Measurements from ENCODE around the gene FAM124B. TPM values are rescaled to one million over a fixed set of nuclear protein-coding genes. Genes with fewer than 3 reads are reported as not detected.

Gene FAM124B
- total and polyA plus RNA-seq, 3 donors from 2014 or later: 0.37 to 0.80 (median 0.39) TPM

- intact Hi-C loops (cut with DNase I; ENCODE audit: low total_unique reads): no loop called here
- Histone ChIP-seq H3K9me3 (no peaks in the 10 kb centered on the region), H3K4me1 (no peaks in the 10 kb centered on the region), H3K4me3 (no peak overlapping the region), H3K27ac (no peak overlapping the region), H3K36me3 (ENCODE audit: low read depth, missing control alignments) (no peaks in the 10 kb centered on the region), H3K27me3 (no peaks in the 10 kb centered on the region)
- no peak for TF ChIP-seq POLR2A (IDR thresholded peaks at IDR 0.05)
- WGBS, 2 donors: 92 to 100% methylated on average over 1 of the region's 1 CpG
- DNase-seq: no peak
Observed at GRCh38 chr2:224350703-224351102, 51.2 kb downstream of the FAM124B start.

- intact Hi-C loops (cut with DNase I; ENCODE audit: low total_unique reads): no loop called here
- Histone ChIP-seq H3K27ac (no peak overlapping the region), H3K27me3 (no peaks in the 10 kb centered on the region), H3K36me3 (ENCODE audit: low read depth, missing control alignments) (no peaks in the 10 kb centered on the region), H3K9me3 (no peaks in the 10 kb centered on the region), H3K4me3 (no peak overlapping the region), H3K4me1 (no peaks in the 10 kb centered on the region)
- DNase-seq: no peak
- TF ChIP-seq POLR2A (IDR thresholded peaks at IDR 0.05) (no peak), CTCF (IDR thresholded peaks at IDR 0.05) (no peak)
Observed at GRCh38 chr2:224349396-224349795, 52.5 kb downstream of the FAM124B start.

- H3K4me3 ChIP-seq: no peak overlapping the region
Observed at GRCh38 chr2:224347176-224348051, 54.5 kb downstream of the FAM124B start.

DNA sequence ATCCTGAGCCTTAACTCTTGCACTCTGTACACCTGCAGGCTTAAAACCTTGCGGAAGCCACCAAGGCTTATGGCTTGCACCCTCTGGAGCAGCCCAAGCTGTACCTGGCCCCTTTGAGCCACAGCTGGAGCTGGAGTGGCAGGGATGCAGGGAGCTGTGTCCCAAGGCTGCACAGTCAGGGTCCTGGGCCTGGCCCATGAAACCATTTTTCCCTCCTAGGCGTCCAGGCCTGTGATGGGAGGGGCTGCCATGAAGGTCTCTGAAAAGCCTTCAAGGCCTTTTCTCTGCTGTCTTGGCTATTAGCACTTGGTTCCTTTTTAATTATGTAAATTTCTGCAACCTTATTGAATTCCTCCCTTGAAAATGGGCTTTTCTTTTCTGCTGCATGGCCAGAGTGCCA, 56.4 kb downstream of the FAM124B start:
- intact Hi-C loops (cut with DNase I; ENCODE audit: low total_unique reads): no loop called here
- H3K36me3 ChIP-seq (ENCODE audit: low read depth, missing control alignments): no peaks in the 10 kb centered on the region
- no peak for DNase-seq
- WGBS, 2 donors: 87 to 88% methylated on average over 2 of the region's 2 CpGs
- no peak overlapping the region for H3K4me3 ChIP-seq
- no peaks in the 10 kb centered on the region for H3K27me3 ChIP-seq
- no peaks in the 10 kb centered on the region for H3K9me3 ChIP-seq
- H3K4me1 ChIP-seq: no peaks in the 10 kb centered on the region
- no peak for TF ChIP-seq POLR2A (IDR thresholded peaks at IDR 0.05)
- TF ChIP-seq CTCF (IDR thresholded peaks at IDR 0.05): no peak
- H3K27ac ChIP-seq: no peak overlapping the region

More at GRCh38 chr2:224347176-224348051, 54.5 kb downstream of the FAM124B start:
- intact Hi-C loops (cut with DNase I; ENCODE audit: low total_unique reads): no loop called here
- no peak for DNase-seq
- Histone ChIP-seq H3K9me3 (no peaks in the 10 kb centered on the region), H3K36me3 (ENCODE audit: low read depth, missing control alignments) (no peaks in the 10 kb centered on the region), H3K27ac (no peak overlapping the region), H3K4me1 (no peaks in the 10 kb centered on the region), H3K27me3 (no peaks in the 10 kb centered on the region)
- TF ChIP-seq POLR2A (IDR thresholded peaks at IDR 0.05) (no peak), CTCF (IDR thresholded peaks at IDR 0.05) (no peak)
- 94 to 95% methylated on average over 4 of the region's 4 CpGs for WGBS, 2 donors

GRCh38 chr2:224343226-224343625, 58.7 kb downstream of the FAM124B start:
- H3K4me1 ChIP-seq: no peaks in the 10 kb centered on the region
- H3K27ac ChIP-seq: no peak overlapping the region
- intact Hi-C loops (cut with DNase I; ENCODE audit: low total_unique reads): no loop called here
- no peaks in the 10 kb centered on the region for H3K36me3 ChIP-seq (ENCODE audit: low read depth, missing control alignments)
- no peak overlapping the region for H3K4me3 ChIP-seq
- H3K27me3 ChIP-seq: no peaks in the 10 kb centered on the region
- TF ChIP-seq CTCF (IDR thresholded peaks at IDR 0.05): no peak
- WGBS, 2 donors: 77 to 78% methylated on average over 4 of the region's 4 CpGs
- H3K9me3 ChIP-seq: no peaks in the 10 kb centered on the region
- no peak for DNase-seq

All from testis (tissue), 3 donors.